GM18520 (cell line): ENCODE data around the gene NDUFA5.
"Not testable (repeated sequence)": the region's sequence is repeated elsewhere in the genome, so short reads cannot be mapped to it uniquely, and the experiment has no call there.

Experiments used
- ATAC-seq: cut with Tn5 transposase; IDR thresholded peaks from one replicate; pipeline ENCODE4 v1.9.1; 2021; ENCODE audit not compliant: unreplicated experiment

The NDUFA5 gene

GRCh38 chr7:123526533-123526932, 31.1 kb downstream of the NDUFA5 start:
- not testable (repeated sequence) for ATAC-seq

GRCh38 chr7:123522066-123522465, 35.6 kb downstream of the NDUFA5 start:
- no peak for ATAC-seq

- no peak for ATAC-seq
These were observed 52.4 kb downstream of the NDUFA5 start for GRCh38 chr7:123505221-123505620.

GRCh38 chr7:123502201-123502600, 55.4 kb downstream of the NDUFA5 start:
- no peak for ATAC-seq

GRCh38 chr7:123500878-123501489, 56.6 kb downstream of the NDUFA5 start:
- ATAC-seq, result no peak

- no peak for ATAC-seq
These were observed 58.2 kb downstream of the NDUFA5 start for GRCh38 chr7:123499211-123499970.

GRCh38 chr7:123498601-123499000, 59.0 kb downstream of the NDUFA5 start:
- no peak for ATAC-seq

GRCh38 chr7:123498031-123498430, 59.6 kb downstream of the NDUFA5 start:
- ATAC-seq, result no peak

GRCh38 chr7:123494193-123494796, 63.3 kb downstream of the NDUFA5 start:
- no peak for ATAC-seq

- ATAC-seq, result peak; percentile 65
These were observed 65.1 kb downstream of the NDUFA5 start for GRCh38 chr7:123492485-123492884.
